GM19025 (cell line): Measurements from ENCODE around the gene SHH.

Experiments used
- ATAC-seq: cut with Tn5 transposase; IDR thresholded peaks from one replicate; pipeline ENCODE4 v1.9.1; 2021; ENCODE audit warnings: mild to moderate bottlenecking, low read depth, moderate library complexity; ENCODE audit not compliant: unreplicated experiment

SHH gene

DNA sequence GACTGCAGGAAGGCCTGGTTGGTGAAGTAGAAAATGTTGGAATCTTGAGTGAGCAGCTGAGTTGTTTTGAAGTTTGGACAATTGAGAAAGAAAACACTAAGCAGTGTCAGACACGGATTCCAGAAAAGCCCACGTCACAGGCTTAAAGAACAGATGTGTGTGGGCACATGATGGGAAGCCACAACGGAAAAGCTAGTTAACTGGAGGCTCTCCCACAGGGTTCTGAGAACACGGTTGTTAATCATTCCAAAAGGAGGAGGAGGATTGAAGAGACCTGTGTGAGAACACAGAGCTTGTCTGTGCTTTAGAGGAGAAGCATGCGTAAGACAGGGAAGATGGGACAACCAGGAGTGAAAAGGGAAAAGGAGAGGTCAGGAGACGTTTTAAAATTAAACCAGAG lies 42.6 kb downstream of the SHH start:
- ATAC-seq = no peak

GRCh38 chr7:155766966-155767916 lies 45.0 kb downstream of the SHH start:
- no peak for ATAC-seq

GRCh38 chr7:155766386-155766785 lies 45.9 kb downstream of the SHH start:
- no peak for ATAC-seq

DNA sequence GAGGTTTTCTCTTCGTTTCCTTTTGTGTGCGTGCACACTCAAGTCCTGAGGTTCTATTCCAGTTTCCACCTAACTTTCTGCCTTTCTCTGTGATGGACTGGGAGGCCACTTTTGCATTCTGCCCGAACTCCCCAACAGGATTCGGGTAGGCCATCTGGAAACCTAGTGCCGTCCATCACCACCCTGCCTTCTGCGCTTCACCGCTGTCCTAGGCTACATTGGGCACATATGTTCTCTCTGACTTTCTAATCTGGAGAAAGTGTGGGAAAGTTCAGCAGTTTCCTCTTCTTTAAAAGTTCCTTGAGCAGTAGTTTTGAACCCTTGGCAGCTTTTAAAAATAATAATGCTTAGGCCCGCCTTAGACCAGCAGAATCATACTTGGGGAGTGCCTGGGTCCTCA lies 46.8 kb downstream of the SHH start:
- ATAC-seq = no peak

- ATAC-seq = no peak
Measured at GRCh38 chr7:155764438-155764793, 47.8 kb downstream of the SHH start.

DNA sequence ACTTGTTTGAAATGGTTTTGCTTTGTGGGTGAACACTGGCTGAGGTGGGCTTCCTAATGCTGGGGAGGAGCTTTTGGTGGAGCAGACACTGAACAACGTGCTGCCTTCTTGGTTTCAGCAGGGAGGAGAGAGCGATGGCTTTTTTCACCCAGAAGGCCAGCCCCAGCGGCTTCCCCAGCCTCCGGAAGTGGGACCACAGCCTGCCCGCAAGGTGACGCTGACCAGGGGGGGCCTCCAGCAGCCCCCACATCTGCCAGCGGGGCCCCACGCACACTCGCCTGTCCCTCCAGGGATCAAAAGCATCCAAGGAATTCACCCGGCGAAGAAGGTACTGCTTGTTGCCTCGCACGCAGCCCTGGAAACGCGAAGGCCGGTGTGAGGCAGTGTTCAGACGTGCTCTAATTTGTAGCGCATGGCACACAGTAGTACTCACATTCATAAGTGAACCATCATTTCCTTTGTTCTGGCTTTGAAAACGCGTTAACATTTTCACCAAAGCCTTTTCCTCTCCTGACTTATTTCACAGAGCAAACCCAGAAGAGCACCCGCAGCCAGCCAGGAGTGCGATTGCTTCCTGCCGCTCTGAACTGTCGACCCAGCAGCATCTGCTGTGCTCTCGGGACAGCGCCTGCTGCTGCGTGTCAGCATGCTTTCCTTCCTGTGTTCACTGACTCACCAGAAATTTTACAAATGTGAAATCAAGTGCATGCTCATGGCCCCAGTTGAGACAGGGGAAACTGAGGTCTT lies 48.4 kb downstream of the SHH start:
- ATAC-seq = no peak

DNA sequence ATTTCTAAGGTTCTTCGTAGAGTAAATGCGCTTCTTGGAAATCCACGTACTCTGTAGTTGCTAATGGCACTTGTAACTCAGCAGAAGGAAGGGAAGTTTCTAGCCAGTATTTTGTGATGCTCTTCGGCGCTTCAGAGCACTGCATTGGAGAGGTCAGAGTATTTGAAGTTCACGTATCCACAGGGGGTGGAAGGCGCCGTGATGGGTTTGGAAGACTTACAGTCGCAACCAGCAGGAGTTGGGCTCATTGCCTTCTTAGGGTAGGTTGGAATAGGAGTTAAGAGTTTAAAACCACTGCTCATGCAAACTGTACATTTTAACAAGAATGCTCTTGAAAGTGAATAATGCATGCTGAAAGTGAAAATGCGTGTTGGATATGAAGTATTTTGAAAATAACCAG lies 49.1 kb downstream of the SHH start:
- no peak for ATAC-seq

- ATAC-seq = no peak
Measured at GRCh38 chr7:155762655-155763054, 49.6 kb downstream of the SHH start.

GRCh38 chr7:155762036-155762435 lies 50.2 kb downstream of the SHH start:
- ATAC-seq = no peak

- ATAC-seq = no peak
Measured at GRCh38 chr7:155761162-155761561, 51.1 kb downstream of the SHH start.

- ATAC-seq = no peak
Measured at GRCh38 chr7:155759740-155760430, 52.4 kb downstream of the SHH start.

GRCh38 chr7:155758348-155758747 lies 53.9 kb downstream of the SHH start:
- no peak for ATAC-seq

- ATAC-seq = no peak
Measured at GRCh38 chr7:155756322-155756721, 55.9 kb downstream of the SHH start.

DNA sequence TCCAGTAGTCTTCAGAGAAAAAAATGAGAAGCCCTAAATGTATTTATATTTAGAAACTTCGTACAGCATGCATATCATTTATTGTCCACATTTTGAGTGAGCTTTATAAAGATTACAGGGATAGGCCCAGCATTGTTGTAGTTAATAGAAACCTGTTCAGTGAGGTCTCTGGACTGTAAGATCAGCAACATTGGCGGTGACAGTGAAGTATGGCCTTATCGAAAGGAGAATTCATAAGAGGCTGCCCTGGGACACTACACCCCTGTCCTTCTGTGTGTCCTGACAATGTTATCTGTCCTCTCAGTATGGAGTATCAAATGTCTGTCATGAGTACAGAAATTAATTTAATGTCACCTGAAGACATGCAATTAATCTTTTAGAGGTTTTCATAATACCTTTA lies 57.2 kb downstream of the SHH start:
- ATAC-seq = no peak

DNA sequence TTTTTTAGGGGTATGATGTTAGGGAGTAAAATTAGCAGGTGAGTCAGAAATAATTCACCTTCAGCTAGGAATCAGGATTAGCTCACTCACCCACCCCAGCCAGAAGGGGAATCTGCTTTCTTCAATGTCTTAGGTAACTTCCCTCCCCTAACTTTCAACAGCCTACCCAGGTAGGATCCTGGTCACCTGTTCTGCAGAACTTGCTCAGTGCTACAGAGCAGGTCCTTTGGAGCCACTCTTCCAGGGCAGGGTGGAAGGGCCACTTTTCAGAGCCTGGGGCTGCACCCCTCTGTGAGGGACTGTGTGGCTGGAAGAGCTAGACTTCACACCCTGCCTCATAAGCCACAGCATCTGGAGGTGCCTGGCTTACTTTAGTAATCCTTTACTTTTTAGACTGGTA lies 58.1 kb downstream of the SHH start:
- ATAC-seq = no peak

DNA sequence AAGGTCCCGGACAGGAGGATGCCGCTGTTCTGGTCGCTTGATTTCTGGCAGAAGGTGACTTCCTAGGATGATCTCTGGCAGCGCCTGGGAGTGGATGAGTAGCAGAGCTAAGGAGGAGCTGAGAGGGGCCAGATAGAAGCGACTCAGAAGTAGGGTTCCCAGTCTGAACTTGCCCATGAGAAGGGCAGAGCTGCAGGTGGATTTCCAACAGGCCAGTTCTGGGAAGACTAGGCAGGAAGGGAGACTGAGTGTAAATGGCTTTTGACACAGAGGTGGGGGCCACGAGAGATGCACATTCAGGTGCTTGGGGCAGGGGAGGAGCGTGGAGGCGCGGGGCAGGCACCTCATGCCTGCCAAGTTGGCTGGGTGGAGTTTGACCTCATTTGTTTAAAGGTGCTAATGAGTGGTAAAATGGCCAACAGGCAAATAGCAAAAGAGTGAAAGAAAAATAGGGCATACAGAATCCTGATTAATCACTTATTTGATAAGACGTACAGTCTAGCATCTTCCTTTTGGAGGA lies 58.8 kb downstream of the SHH start:
- no peak for ATAC-seq

- ATAC-seq = peak; percentile 50
Measured at GRCh38 chr7:155752756-155753445, 59.4 kb downstream of the SHH start.

DNA sequence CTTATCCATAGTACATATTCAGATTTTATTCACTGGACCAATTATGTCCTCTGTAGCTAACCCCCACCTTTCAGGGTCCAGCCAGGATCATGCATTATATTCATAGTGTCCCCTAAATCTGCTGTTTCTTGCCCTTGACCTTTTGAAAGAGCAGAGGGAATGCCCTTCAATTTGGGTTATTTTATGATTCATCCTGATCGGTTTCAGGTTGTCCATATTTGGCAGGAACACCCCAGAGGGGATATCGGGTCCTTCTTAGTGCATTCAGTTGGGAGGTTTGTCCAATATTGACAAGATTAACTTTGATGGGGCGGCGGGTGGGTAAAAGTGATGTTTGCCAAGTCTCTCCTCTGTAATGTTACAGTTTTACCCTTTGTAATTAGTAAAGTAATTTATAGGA lies 60.9 kb downstream of the SHH start:
- ATAC-seq = no peak

DNA sequence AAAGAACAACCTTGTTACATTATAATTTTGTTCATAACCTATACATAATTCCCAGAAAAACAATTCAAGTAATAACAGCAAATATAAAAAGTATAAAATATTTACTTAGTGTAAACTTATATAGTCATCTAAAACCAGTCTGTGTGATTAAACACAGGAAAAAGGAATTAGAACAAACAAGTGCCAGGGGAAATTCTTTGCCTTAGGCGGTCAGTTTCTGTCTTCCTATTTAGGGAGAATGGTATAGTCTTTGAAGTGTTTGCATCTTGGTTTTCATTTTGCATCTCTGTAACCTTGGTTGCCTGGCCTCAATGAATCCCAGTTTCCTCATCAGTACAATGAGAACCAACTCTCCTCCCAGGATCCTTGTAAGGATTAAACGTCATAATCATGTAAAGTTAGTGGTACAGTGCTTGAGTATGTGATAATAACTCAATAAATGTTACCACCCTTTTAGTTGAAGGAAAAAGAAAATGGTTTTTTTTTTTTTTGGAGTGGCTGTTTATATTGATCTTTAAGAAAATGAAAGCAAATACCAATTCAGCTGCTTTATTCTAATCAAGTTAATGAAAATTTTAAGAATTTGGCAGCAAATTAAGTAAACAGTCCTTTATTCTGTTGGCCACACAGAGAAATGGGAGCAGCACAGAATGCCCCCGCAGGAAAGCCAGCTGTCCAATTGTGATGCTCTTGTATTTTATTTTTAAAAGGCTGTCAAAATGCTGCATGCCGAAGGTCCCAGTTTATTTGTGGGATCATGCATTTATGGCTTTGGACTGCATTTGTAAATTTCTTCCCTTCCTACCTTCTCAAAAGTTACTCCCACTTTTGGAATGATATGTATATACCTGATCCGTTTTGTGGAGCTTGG lies 61.8 kb downstream of the SHH start:
- no peak for ATAC-seq
